ENCODE measurements around the gene PI4KA. TPM values are rescaled to one million over a fixed set of nuclear protein-coding genes. Genes with fewer than 3 reads are reported as not detected.

PI4KA gene
- total RNA-seq, 1 experiment from 2014 or later: 71.6 TPM

DNA sequence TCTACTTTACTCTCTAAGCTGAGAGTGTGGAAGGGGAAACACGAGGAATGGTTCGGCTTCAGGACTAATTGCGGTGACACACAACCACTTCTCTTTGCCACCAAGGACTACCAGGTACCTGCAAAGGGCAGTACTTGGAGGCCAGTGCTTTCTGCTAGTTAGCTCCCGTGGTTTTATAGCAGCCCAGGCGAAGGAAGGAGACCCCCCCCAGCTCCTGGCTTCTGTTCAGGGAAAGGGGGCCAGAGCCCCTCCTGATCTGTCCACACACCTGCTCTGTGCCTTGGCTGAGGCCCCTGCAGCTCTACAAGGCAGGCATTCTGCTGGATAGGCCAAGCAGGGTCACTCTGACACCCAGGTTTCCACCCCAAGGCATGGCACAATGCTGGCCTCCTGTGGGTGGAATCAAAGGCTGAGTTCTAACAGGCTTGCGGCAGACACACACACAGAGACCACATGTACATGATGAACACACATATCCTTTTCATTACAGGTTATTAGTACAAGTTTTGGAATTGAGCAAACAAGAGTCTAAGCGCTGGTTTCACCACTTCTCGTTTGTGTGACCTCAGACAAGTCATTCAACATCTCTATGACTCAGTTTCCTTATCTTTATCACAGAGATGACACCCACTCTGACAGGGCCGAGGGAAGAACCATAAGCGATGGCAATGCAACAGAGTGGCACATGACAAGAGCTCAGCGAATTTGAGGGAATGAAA lies 77.2 kb downstream of the PI4KA start:
- intact Hi-C loops (cut with micrococcal nuclease; ENCODE audit: unreplicated experiment): no loop called here
- BruUV-seq (replicated peaks): no TSS peak
- no peak for DNase-seq (ENCODE audit: low spot score)
- Histone ChIP-seq H3K4me1 (ENCODE audit: insufficient read depth, low read length, poor library complexity, severe bottlenecking) (peaks cover 11% of the 10 kb centered on the region), H3K27me3 (replicated peaks; ENCODE audit: insufficient read depth, low read depth, low read length, poor library complexity) (no peaks in the 10 kb centered on the region), H3K27ac (ENCODE audit: low read depth, low read length, poor library complexity, severe bottlenecking) (no peak overlapping the region), H3K36me3 (ENCODE audit: insufficient read depth, low read length, poor library complexity, severe bottlenecking) (no peaks in the 10 kb centered on the region), H3K9me3 (ENCODE audit: low read depth, low read length, poor library complexity, severe bottlenecking) (no peaks in the 10 kb centered on the region), H3K4me3 (ENCODE audit: low read depth, low read length, poor library complexity, severe bottlenecking) (no peak overlapping the region)
- POLR2A ChIA-PET (ENCODE audit: low non-redundant PET): no interaction called here
- no peak for TF ChIP-seq EZH2 (IDR thresholded peaks at IDR 0.05; ENCODE audit: borderline replicate concordance, low read depth, low read length, poor library complexity, severe bottlenecking)
- no peak for TF ChIP-seq CTCF (conservative IDR thresholded peaks at IDR 0.05; ENCODE audit: low read depth, low read length)
- CTCF ChIA-PET: no interaction called here

DNA sequence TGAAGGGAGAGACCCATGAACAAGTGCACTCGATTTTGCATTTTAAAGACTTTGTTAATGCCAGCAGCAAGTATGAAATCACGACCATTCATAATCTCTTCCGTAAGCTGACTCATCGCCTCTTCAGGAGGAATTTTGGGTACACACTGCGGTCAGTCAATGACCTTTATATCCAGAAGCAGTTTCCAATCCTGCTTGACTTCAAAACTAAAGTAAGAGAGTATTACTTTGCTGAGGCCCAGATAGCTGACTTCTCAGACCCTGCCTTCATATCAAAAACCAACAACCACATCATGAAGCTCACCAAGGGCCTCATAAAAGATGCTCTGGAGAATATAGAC lies 78.8 kb downstream of the PI4KA start:
- TF ChIP-seq CTCF (conservative IDR thresholded peaks at IDR 0.05; ENCODE audit: low read depth, low read length): no peak
- TF ChIP-seq EZH2 (IDR thresholded peaks at IDR 0.05; ENCODE audit: borderline replicate concordance, low read depth, low read length, poor library complexity, severe bottlenecking): no peak
- H3K4me1 ChIP-seq (ENCODE audit: insufficient read depth, low read length, poor library complexity, severe bottlenecking): peaks cover 11% of the 10 kb centered on the region
- DNase-seq (ENCODE audit: low spot score): no peak
- ChIA-PET POLR2A (ENCODE audit: low non-redundant PET) (no interaction called here), CTCF (no interaction called here)
- no TSS peak for BruUV-seq (replicated peaks)
- H3K9me3 ChIP-seq (ENCODE audit: low read depth, low read length, poor library complexity, severe bottlenecking): no peaks in the 10 kb centered on the region
- intact Hi-C loops (cut with micrococcal nuclease; ENCODE audit: unreplicated experiment): no loop called here
- no peak overlapping the region for H3K27ac ChIP-seq (ENCODE audit: low read depth, low read length, poor library complexity, severe bottlenecking)
- no peaks in the 10 kb centered on the region for H3K36me3 ChIP-seq (ENCODE audit: insufficient read depth, low read length, poor library complexity, severe bottlenecking)
- no peak overlapping the region for H3K4me3 ChIP-seq (ENCODE audit: low read depth, low read length, poor library complexity, severe bottlenecking)
- H3K27me3 ChIP-seq (replicated peaks; ENCODE audit: insufficient read depth, low read depth, low read length, poor library complexity): no peaks in the 10 kb centered on the region

GRCh38 chr22:20779014-20779817 lies 79.4 kb downstream of the PI4KA start:
- Histone ChIP-seq H3K4me1 (ENCODE audit: insufficient read depth, low read length, poor library complexity, severe bottlenecking) (peaks cover 8% of the 10 kb centered on the region), H3K9me3 (ENCODE audit: low read depth, low read length, poor library complexity, severe bottlenecking) (no peaks in the 10 kb centered on the region), H3K27ac (ENCODE audit: low read depth, low read length, poor library complexity, severe bottlenecking) (no peak overlapping the region), H3K36me3 (ENCODE audit: insufficient read depth, low read length, poor library complexity, severe bottlenecking) (no peaks in the 10 kb centered on the region), H3K27me3 (replicated peaks; ENCODE audit: insufficient read depth, low read depth, low read length, poor library complexity) (no peaks in the 10 kb centered on the region), H3K4me3 (ENCODE audit: low read depth, low read length, poor library complexity, severe bottlenecking) (no peak overlapping the region)
- no peak for DNase-seq (ENCODE audit: low spot score)
- intact Hi-C loops (cut with micrococcal nuclease; ENCODE audit: unreplicated experiment): no loop called here
- TF ChIP-seq CTCF (conservative IDR thresholded peaks at IDR 0.05; ENCODE audit: low read depth, low read length): no peak
- BruUV-seq (replicated peaks): no TSS peak
- CTCF ChIA-PET: no interaction called here
- POLR2A ChIA-PET (ENCODE audit: low non-redundant PET): no interaction called here
